ENCODE data around the gene SEMA4G. TPM values are rescaled to one million over a fixed set of nuclear protein-coding genes. Genes with fewer than 3 reads are reported as not detected.

The SEMA4G gene
- total RNA-seq (2014; rRNA removed; shearing (Covaris generic)) = 0.42 and 0.88 TPM in 2 replicates

- Histone ChIP-seq H3K4me1 (replicated peaks) (peaks cover 18% of the 10 kb centered on the region), H3K4me3 (peak within 1 kb of the TSS; percentile 39), H3K27me3 (replicated peaks) (no peaks in the 10 kb centered on the region), H3K27ac (no peak within 1 kb of the TSS), H3K9me3 (replicated peaks) (no peaks in the 10 kb centered on the region), H3K36me3 (peaks cover 19% of the 10 kb centered on the region)
- DNase-seq (ENCODE audit: low read depth in 1 of 2, low spot score in 2 of 2) = peak; percentile 31 to 63
Observed at GRCh38 chr10:100969187-100970075, at the start of gene SEMA4G. SEMA4G (plus strand) TSS chr10:100969504; CDS start chr10:100972913, 3,409 bp downstream.

GRCh38 chr10:100923580-100923979 lies 45.7 kb upstream of the SEMA4G start:
- Histone ChIP-seq H3K36me3 (peaks cover 98% of the 10 kb centered on the region), H3K27me3 (replicated peaks) (no peaks in the 10 kb centered on the region), H3K27ac (no peak overlapping the region), H3K9me3 (replicated peaks) (no peaks in the 10 kb centered on the region), H3K4me1 (replicated peaks) (peaks cover 23% of the 10 kb centered on the region), H3K4me3 (no peak overlapping the region)
- no peak for DNase-seq (ENCODE audit: low read depth in 1 of 2, low spot score in 2 of 2)

- Histone ChIP-seq H3K36me3 (peaks cover 99% of the 10 kb centered on the region), H3K27ac (0 out of 2 replicates have a peak overlapping the region, but pooled peaks have one; percentile 8), H3K9me3 (replicated peaks) (no peaks in the 10 kb centered on the region), H3K4me1 (replicated peaks) (peaks cover 31% of the 10 kb centered on the region), H3K27me3 (replicated peaks) (no peaks in the 10 kb centered on the region), H3K4me3 (no peak overlapping the region)
- DNase-seq (ENCODE audit: low read depth in 1 of 2, low spot score in 2 of 2) = no peak
Observed at GRCh38 chr10:100927266-100927665, 42.0 kb upstream of the SEMA4G start.

GRCh38 chr10:100928039-100928438 lies 41.3 kb upstream of the SEMA4G start:
- no peaks in the 10 kb centered on the region for H3K9me3 ChIP-seq (replicated peaks)
- H3K36me3 ChIP-seq = peaks cover 99% of the 10 kb centered on the region
- H3K4me1 ChIP-seq (replicated peaks) = peaks cover 30% of the 10 kb centered on the region
- no peak for DNase-seq (ENCODE audit: low read depth in 1 of 2, low spot score in 2 of 2)
- no peak overlapping the region for H3K4me3 ChIP-seq
- H3K27ac ChIP-seq = no peak overlapping the region
- H3K27me3 ChIP-seq (replicated peaks) = no peaks in the 10 kb centered on the region

GRCh38 chr10:100930368-100930767 lies 38.9 kb upstream of the SEMA4G start:
- DNase-seq (ENCODE audit: low read depth in 1 of 2, low spot score in 2 of 2) = no peak
- Histone ChIP-seq H3K36me3 (peaks cover 98% of the 10 kb centered on the region), H3K27ac (no peak overlapping the region), H3K4me3 (no peak overlapping the region), H3K4me1 (replicated peaks) (peaks cover 26% of the 10 kb centered on the region), H3K27me3 (replicated peaks) (no peaks in the 10 kb centered on the region), H3K9me3 (replicated peaks) (no peaks in the 10 kb centered on the region)

GRCh38 chr10:100934084-100934659 lies 35.1 kb upstream of the SEMA4G start:
- no peak for DNase-seq (ENCODE audit: low read depth in 1 of 2, low spot score in 2 of 2)
- H3K27me3 ChIP-seq (replicated peaks) = no peaks in the 10 kb centered on the region
- peaks cover 95% of the 10 kb centered on the region for H3K36me3 ChIP-seq
- H3K4me1 ChIP-seq (replicated peaks) = peaks cover 12% of the 10 kb centered on the region
- H3K27ac ChIP-seq = no peak overlapping the region
- H3K9me3 ChIP-seq (replicated peaks) = no peaks in the 10 kb centered on the region
- H3K4me3 ChIP-seq = no peak overlapping the region

GRCh38 chr10:100939763-100940344 lies 29.4 kb upstream of the SEMA4G start:
- peaks cover 90% of the 10 kb centered on the region for H3K36me3 ChIP-seq
- no peaks in the 10 kb centered on the region for H3K9me3 ChIP-seq (replicated peaks)
- no peak overlapping the region for H3K4me3 ChIP-seq
- DNase-seq (ENCODE audit: low read depth in 1 of 2, low spot score in 2 of 2) = peak in 1 of 2 experiments; percentile 62
- peak overlapping the region; percentile 65 for H3K27ac ChIP-seq
- no peaks in the 10 kb centered on the region for H3K27me3 ChIP-seq (replicated peaks)
- peaks cover 17% of the 10 kb centered on the region for H3K4me1 ChIP-seq (replicated peaks)

GRCh38 chr10:100942229-100942628 lies 27.1 kb upstream of the SEMA4G start:
- no peak overlapping the region for H3K27ac ChIP-seq

GRCh38 chr10:100943508-100943907 lies 25.8 kb upstream of the SEMA4G start:
- Histone ChIP-seq H3K27me3 (replicated peaks) (no peaks in the 10 kb centered on the region), H3K4me1 (replicated peaks) (peaks cover 17% of the 10 kb centered on the region), H3K27ac (no peak overlapping the region), H3K4me3 (no peak overlapping the region), H3K9me3 (replicated peaks) (no peaks in the 10 kb centered on the region), H3K36me3 (peaks cover 94% of the 10 kb centered on the region)
- no peak for DNase-seq (ENCODE audit: low read depth in 1 of 2, low spot score in 2 of 2)

More at GRCh38 chr10:100942229-100942628, 27.1 kb upstream of the SEMA4G start:
- Histone ChIP-seq H3K27me3 (replicated peaks) (no peaks in the 10 kb centered on the region), H3K4me1 (replicated peaks) (peaks cover 17% of the 10 kb centered on the region), H3K36me3 (peaks cover 94% of the 10 kb centered on the region), H3K4me3 (no peak overlapping the region), H3K9me3 (replicated peaks) (no peaks in the 10 kb centered on the region)
- no peak for DNase-seq (ENCODE audit: low read depth in 1 of 2, low spot score in 2 of 2)

- H3K4me1 ChIP-seq (replicated peaks) = no peaks in the 10 kb centered on the region
- H3K36me3 ChIP-seq = peaks cover 98% of the 10 kb centered on the region
- H3K4me3 ChIP-seq = no peak overlapping the region
- no peak overlapping the region for H3K27ac ChIP-seq
- H3K27me3 ChIP-seq (replicated peaks) = no peaks in the 10 kb centered on the region
- no peak for DNase-seq (ENCODE audit: low read depth in 1 of 2, low spot score in 2 of 2)
- no peaks in the 10 kb centered on the region for H3K9me3 ChIP-seq (replicated peaks)
Observed at GRCh38 chr10:100945754-100946153, 23.6 kb upstream of the SEMA4G start.

GRCh38 chr10:100948916-100949315 lies 20.4 kb upstream of the SEMA4G start:
- H3K9me3 ChIP-seq (replicated peaks) = no peaks in the 10 kb centered on the region
- no peak overlapping the region for H3K4me3 ChIP-seq
- H3K36me3 ChIP-seq = peaks cover 96% of the 10 kb centered on the region
- no peaks in the 10 kb centered on the region for H3K27me3 ChIP-seq (replicated peaks)
- no peaks in the 10 kb centered on the region for H3K4me1 ChIP-seq (replicated peaks)
- DNase-seq (ENCODE audit: low read depth in 1 of 2, low spot score in 2 of 2) = no peak
- H3K27ac ChIP-seq = no peak overlapping the region

GRCh38 chr10:100960251-100960650 lies 9.1 kb upstream of the SEMA4G start:
- DNase-seq (ENCODE audit: low read depth in 1 of 2, low spot score in 2 of 2) = no peak
- Histone ChIP-seq H3K36me3 (peaks cover 83% of the 10 kb centered on the region), H3K9me3 (replicated peaks) (no peaks in the 10 kb centered on the region), H3K27me3 (replicated peaks) (no peaks in the 10 kb centered on the region), H3K4me3 (no peak overlapping the region), H3K4me1 (replicated peaks) (0 out of 2 replicates have a peak, but pooled peaks cover 3% of the 10 kb centered on the region), H3K27ac (no peak overlapping the region)

- no peaks in the 10 kb centered on the region for H3K27me3 ChIP-seq (replicated peaks)
- no peak overlapping the region for H3K4me3 ChIP-seq
- no peak for DNase-seq (ENCODE audit: low read depth in 1 of 2, low spot score in 2 of 2)
- H3K36me3 ChIP-seq = peaks cover 80% of the 10 kb centered on the region
- H3K4me1 ChIP-seq (replicated peaks) = 0 out of 2 replicates have a peak, but pooled peaks cover 2% of the 10 kb centered on the region
- no peaks in the 10 kb centered on the region for H3K9me3 ChIP-seq (replicated peaks)
- H3K27ac ChIP-seq = no peak overlapping the region
Observed at GRCh38 chr10:100962351-100963080, 6.8 kb upstream of the SEMA4G start.

All from SJSA1 (cell line).